Stomach (tissue), 9 donors: Measurements from ENCODE around the gene ATXN7L1. TPM values are rescaled to one million over a fixed set of nuclear protein-coding genes. Genes with fewer than 3 reads are reported as not detected.

Source experiments
- DNase-seq, 2 donors: peaks; one replicate each; pipeline versions ENCODE4 v3.0.0 to v3.0.0-alpha.2; 2013 to 2019
- H3K27ac ChIP-seq, 5 donors: fragments of 200-600 bp in 4 of 5; sonication (generic) in 4 of 5; one replicate each; pipeline ENCODE4 v1.5.1; 2013 to 2019; ENCODE audit warnings: mild to moderate bottlenecking in 1 of 5, moderate library complexity in 1 of 5
- H3K27me3 ChIP-seq, 3 donors: fragments of 200-600 bp; sonication (generic); one replicate each; pipeline ENCODE4 v1.5.1; 2017 to 2019; ENCODE audit warnings: mixed run types in 1 of 3
- H3K36me3 ChIP-seq, 4 donors: fragments of 200-600 bp; sonication (generic); 1 replicate in 3 of 4; 2 replicates in 1 of 4; pipeline ENCODE4 v1.5.1; 2016 to 2019
- H3K4me1 ChIP-seq, 4 donors: fragments of 200-600 bp; sonication (generic); one replicate each; pipeline ENCODE4 v1.5.1; 2016 to 2019
- H3K4me3 ChIP-seq, 4 donors: fragments of 200-600 bp; sonication (generic) in 3 of 4; one replicate each; pipeline ENCODE4 v1.5.1; 2016 to 2019; ENCODE audit warnings: mild to moderate bottlenecking in 1 of 4
- H3K9me3 ChIP-seq, 4 donors: fragments of 200-600 bp; sonication (generic); one replicate each; pipeline ENCODE4 v1.5.1; 2016 to 2019
- CTCF ChIP-seq, 7 experiments: fragments of 450-650 bp in 4 of 7; fragments of 200-600 bp in 3 of 7; sonication (generic) in 3 of 7; IDR thresholded peaks; one replicate each; pipeline ENCODE4 v1.5.1; 2016 to 2019; ENCODE audit warnings: antibody characterized with exemption in 7 of 7, control low read depth in 2 of 7, mild to moderate bottlenecking in 1 of 7
- EP300 ChIP-seq: sonication (generic); formaldehyde crosslinking; IDR thresholded peaks from one replicate; pipeline ENCODE4 v1.6.1; 2017; ENCODE audit warnings: antibody characterized with exemption
- POLR2A ChIP-seq, 4 donors: fragments of 450-650 bp; IDR thresholded peaks; one replicate each; pipeline ENCODE4 v1.6.1; 2016; ENCODE audit warnings: antibody characterized with exemption in 4 of 4, control low read depth in 2 of 4, mild to moderate bottlenecking in 1 of 4, moderate library complexity in 1 of 4
- POLR2AphosphoS5 ChIP-seq, 3 donors: sonication (generic); formaldehyde crosslinking; IDR thresholded peaks; one replicate each; pipeline ENCODE4 v1.6.1; 2016; ENCODE audit warnings: antibody characterized with exemption in 3 of 3
- WGBS, 5 donors: extraction: QIAGEN DNeasy Blood & Tissue Kit in 3 of 5; methylation state at CpG; one replicate each; pipeline versions ENCODE4 v1.1.5 to v1.1.7; 2013 to 2018; 5-methylcytosine and 5-hydroxymethylcytosine counted together
- intact Hi-C: fragments of 100-400 bp; cut with DNase I; formaldehyde crosslinking; loops from one replicate; pipeline ENCODE4 v1.15.1; 2023; ENCODE audit warnings: low total_unique reads
- polyA plus RNA-seq, 3 donors: library from polyadenylated mRNA; stranded (reverse); fragments of 200-250 nt; gene quantifications; one replicate each; pipeline ENCODE4 v1.2.3, GENCODE V29; 2013
- total RNA-seq, 5 donors: library from RNA; depleted of rRNA; stranded (reverse); fragments of >200 nt; gene quantifications; one replicate each; pipeline versions ENCODE4 v1.1.0 to v1.2.3, GENCODE V29; 2014 to 2016
- donor health status: healthy with polysubstance abuse.
- donor health status: Bipolar disorder and iron deficiency.
- donor health status: healthy.

Gene ATXN7L1
- total and polyA plus RNA-seq, 8 donors: 3.8 to 92.2 (median 8.8) TPM

- Histone ChIP-seq H3K36me3 (peaks cover 37 to 82% (median 78%) of the 10 kb centered on the region in 4 donors), H3K27ac (no peak overlapping the region), H3K9me3 (no peaks in the 10 kb centered on the region), H3K27me3 (no peaks in the 10 kb centered on the region), H3K4me1 (peaks cover 0 to 16% (median 6%) of the 10 kb centered on the region in 4 donors), H3K4me3 (no peak overlapping the region)
- no peak for DNase-seq
- WGBS, 5 donors: 93 to 100% (median 98%) methylated on average over 4 of the region's 4 CpGs
- TF ChIP-seq EP300 (no peak), POLR2A (IDR thresholded peaks at IDR 0.05) (no peak), CTCF (IDR thresholded peaks at IDR 0.05) (no peak), POLR2AphosphoS5 (IDR thresholded peaks at IDR 0.05) (no peak)
- intact Hi-C loops: no loop called here
Observed at GRCh38 chr7:105619590-105619989, 256.8 kb downstream of the ATXN7L1 start.

- H3K36me3 ChIP-seq: peaks cover 39 to 84% (median 80%) of the 10 kb centered on the region in 4 donors
Observed at GRCh38 chr7:105618016-105618296, 258.4 kb downstream of the ATXN7L1 start.

GRCh38 chr7:105617280-105618015 lies 259.0 kb downstream of the ATXN7L1 start:
- Histone ChIP-seq H3K4me3 (no peak overlapping the region), H3K4me1 (peaks cover 0 to 15% (median 6%) of the 10 kb centered on the region in 4 donors), H3K27ac (no peak overlapping the region), H3K27me3 (no peaks in the 10 kb centered on the region), H3K36me3 (peaks cover 34 to 84% (median 78%) of the 10 kb centered on the region in 4 donors), H3K9me3 (no peaks in the 10 kb centered on the region)
- intact Hi-C loops: no loop called here
- no peak for DNase-seq
- TF ChIP-seq EP300 (no peak), POLR2A (IDR thresholded peaks at IDR 0.05) (no peak), CTCF (IDR thresholded peaks at IDR 0.05) (no peak), POLR2AphosphoS5 (IDR thresholded peaks at IDR 0.05) (no peak)
- WGBS, 5 donors: 94 to 98% (median 97%) methylated on average over 14 of the region's 14 CpGs

More at GRCh38 chr7:105618016-105618296, 258.4 kb downstream of the ATXN7L1 start:
- WGBS, 5 donors: 77 to 89% (median 85%) methylated on average over 5 of the region's 5 CpGs
- no peak for DNase-seq
- TF ChIP-seq POLR2A (IDR thresholded peaks at IDR 0.05) (no peak), CTCF (IDR thresholded peaks at IDR 0.05) (no peak), EP300 (no peak), POLR2AphosphoS5 (IDR thresholded peaks at IDR 0.05) (no peak)
- Histone ChIP-seq H3K4me3 (no peak overlapping the region), H3K27ac (no peak overlapping the region), H3K4me1 (peaks cover 0 to 16% (median 6%) of the 10 kb centered on the region in 4 donors), H3K9me3 (no peaks in the 10 kb centered on the region), H3K27me3 (no peaks in the 10 kb centered on the region)
- intact Hi-C loops: no loop called here

GRCh38 chr7:105614341-105614840 lies 262.0 kb downstream of the ATXN7L1 start:
- Histone ChIP-seq H3K27me3 (no peaks in the 10 kb centered on the region), H3K36me3 (peaks cover 29 to 75% (median 64%) of the 10 kb centered on the region in 4 donors), H3K9me3 (no peaks in the 10 kb centered on the region), H3K4me1 (no peaks in the 10 kb centered on the region), H3K27ac (no peak overlapping the region), H3K4me3 (no peak overlapping the region)
- 88 to 95% (median 95%) methylated on average over 20 of the region's 20 CpGs for WGBS, 5 donors
- TF ChIP-seq EP300: no peak
- TF ChIP-seq CTCF (IDR thresholded peaks at IDR 0.05): no peak
- TF ChIP-seq POLR2A (IDR thresholded peaks at IDR 0.05): no peak
- no peak for TF ChIP-seq POLR2AphosphoS5 (IDR thresholded peaks at IDR 0.05)
- no peak for DNase-seq
- intact Hi-C loops: no loop called here
